ENCODE data around the gene GRB7.
A peak's percentile ranks its signal among the peaks of the same experiment; 100 is the strongest.

Gene GRB7

GRCh38 chr17:39775031-39775430 lies 37.3 kb downstream of the GRB7 start:
- DNase-seq, result no peak

GRCh38 chr17:39776252-39776651 lies 38.5 kb downstream of the GRB7 start:
- DNase-seq, result no peak

- no peak for DNase-seq
Measured at GRCh38 chr17:39777534-39778365, 40.0 kb downstream of the GRB7 start.

GRCh38 chr17:39781031-39781860 lies 43.5 kb downstream of the GRB7 start:
- DNase-seq, result peak; percentile 48

GRCh38 chr17:39781861-39782213 lies 44.1 kb downstream of the GRB7 start:
- no peak for DNase-seq

- DNase-seq, result peak; percentile 79
Measured at GRCh38 chr17:39782481-39782880, 44.7 kb downstream of the GRB7 start.

- peak; percentile 64 for DNase-seq
Measured at GRCh38 chr17:39782980-39783379, 45.2 kb downstream of the GRB7 start.

- no peak for DNase-seq
Measured at GRCh38 chr17:39787041-39787440, 49.3 kb downstream of the GRB7 start.

- DNase-seq, result no peak
Measured at GRCh38 chr17:39787743-39788484, 50.2 kb downstream of the GRB7 start.

GRCh38 chr17:39791111-39791992 lies 53.6 kb downstream of the GRB7 start:
- DNase-seq, result no peak

GRCh38 chr17:39792526-39793221 lies 54.9 kb downstream of the GRB7 start:
- DNase-seq, result no peak

GRCh38 chr17:39793301-39793872 lies 55.6 kb downstream of the GRB7 start:
- DNase-seq, result peak; percentile 65

GRCh38 chr17:39794249-39794970 lies 56.7 kb downstream of the GRB7 start:
- DNase-seq, result no peak
